ENCODE results near the gene TTC39A. TPM values are rescaled to one million over a fixed set of nuclear protein-coding genes. Genes with fewer than 3 reads are reported as not detected.
A peak's percentile ranks its signal among the peaks of the same experiment; 100 is the strongest.

TTC39A gene
- total RNA-seq, 2 donors from 2014 or later = 0.81 to 1.6 TPM

- intact Hi-C loops (cut with DNase I) = no loop called here
- no peak for DNase-seq (ENCODE audit: low spot score)
These were observed 9.1 kb downstream of the TTC39A start for GRCh38 chr1:51320967-51321923.

- DNase-seq (ENCODE audit: low spot score) = no peak
- intact Hi-C loops (cut with DNase I) = no loop called here
These were observed 12.6 kb downstream of the TTC39A start for GRCh38 chr1:51317798-51318197.

GRCh38 chr1:51316846-51317120 is 13.6 kb downstream of the TTC39A start:
- intact Hi-C loops (cut with DNase I) = no loop called here
- no peak for DNase-seq (ENCODE audit: low spot score)

- intact Hi-C loops (cut with DNase I) = no loop called here
These were observed 14.1 kb downstream of the TTC39A start for GRCh38 chr1:51316113-51316845.

GRCh38 chr1:51314974-51315373 is 15.4 kb downstream of the TTC39A start:
- no peak for DNase-seq (ENCODE audit: low spot score)
- intact Hi-C loops (cut with DNase I) = no loop called here

More at GRCh38 chr1:51316113-51316845, 14.1 kb downstream of the TTC39A start:
- DNase-seq (ENCODE audit: low spot score) = no peak

GRCh38 chr1:51313961-51314777 is 16.2 kb downstream of the TTC39A start:
- intact Hi-C loops (cut with DNase I) = no loop called here
- DNase-seq (ENCODE audit: low spot score) = peak; percentile 78

- DNase-seq (ENCODE audit: low spot score) = peak; percentile 52
- intact Hi-C loops (cut with DNase I) = no loop called here
These were observed 17.0 kb downstream of the TTC39A start for GRCh38 chr1:51313268-51313852.

- peak; percentile 66 for DNase-seq (ENCODE audit: low spot score)
- intact Hi-C loops (cut with DNase I) = no loop called here
These were observed 17.6 kb downstream of the TTC39A start for GRCh38 chr1:51312718-51313117.

- intact Hi-C loops (cut with DNase I) = no loop called here
- peak; percentile 53 for DNase-seq (ENCODE audit: low spot score)
These were observed 18.5 kb downstream of the TTC39A start for GRCh38 chr1:51311826-51312225.

GRCh38 chr1:51310871-51311613 is 19.3 kb downstream of the TTC39A start:
- intact Hi-C loops (cut with DNase I) = no loop called here
- no peak for DNase-seq (ENCODE audit: low spot score)

GRCh38 chr1:51309291-51309690 is 21.1 kb downstream of the TTC39A start:
- intact Hi-C loops (cut with DNase I) = no loop called here
- DNase-seq (ENCODE audit: low spot score) = peak; percentile 45

- intact Hi-C loops (cut with DNase I) = no loop called here
- DNase-seq (ENCODE audit: low spot score) = peak; percentile 58
These were observed 21.7 kb downstream of the TTC39A start for GRCh38 chr1:51308636-51309035.

- intact Hi-C loops (cut with DNase I) = no loop called here
- no peak for DNase-seq (ENCODE audit: low spot score)
These were observed 23.4 kb downstream of the TTC39A start for GRCh38 chr1:51306950-51307349.

- DNase-seq (ENCODE audit: low spot score) = no peak
- intact Hi-C loops (cut with DNase I) = no loop called here
These were observed 25.0 kb downstream of the TTC39A start for GRCh38 chr1:51305371-51305823.

GRCh38 chr1:51304360-51304759 is 26.0 kb downstream of the TTC39A start:
- intact Hi-C loops (cut with DNase I) = no loop called here

GRCh38 chr1:51303751-51304251 is 26.6 kb downstream of the TTC39A start:
- peak; percentile 71 for DNase-seq (ENCODE audit: low spot score)
- intact Hi-C loops (cut with DNase I) = no loop called here

More at GRCh38 chr1:51304360-51304759, 26.0 kb downstream of the TTC39A start:
- no peak for DNase-seq (ENCODE audit: low spot score)

- intact Hi-C loops (cut with DNase I) = no loop called here
- no peak for DNase-seq (ENCODE audit: low spot score)
These were observed 27.0 kb downstream of the TTC39A start for GRCh38 chr1:51303315-51303714.

GRCh38 chr1:51302746-51303145 is 27.6 kb downstream of the TTC39A start:
- DNase-seq (ENCODE audit: low spot score) = no peak
- intact Hi-C loops (cut with DNase I) = no loop called here

Data from posterior vena cava (tissue), 2 donors.